ENCODE results near the gene ATP11A. TPM values are rescaled to one million over a fixed set of nuclear protein-coding genes. Genes with fewer than 3 reads are reported as not detected.

The ATP11A gene
- total and polyA plus RNA-seq, 9 of the 15 experiments (the other 6 are each of a cell fraction or from before 2014, with no cell fraction given), result 0.38 to 34.2 (median 4.2) TPM

DNA sequence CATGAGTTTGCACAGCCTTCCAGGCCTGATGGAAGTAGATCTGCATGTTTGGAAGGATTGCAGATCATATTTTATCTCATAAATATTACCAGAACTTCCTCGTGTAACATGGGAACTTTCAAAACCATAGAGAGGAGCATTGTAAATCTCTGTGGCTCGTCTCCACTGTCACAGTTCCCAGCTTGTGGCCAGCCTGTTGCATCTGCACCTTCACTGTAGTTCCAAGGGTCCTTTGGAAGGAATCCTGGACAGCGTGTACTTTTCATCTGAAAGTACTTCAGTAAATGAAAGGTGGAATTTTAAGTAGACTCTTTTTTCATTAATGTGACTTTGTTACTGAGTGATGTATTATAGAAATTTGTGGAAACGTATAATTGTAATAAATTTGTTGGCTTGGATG, 105.4 kb downstream of the ATP11A start:
- Histone ChIP-seq H2AFZ (ENCODE audit: low read depth, low read length) (no peak overlapping the region), H3K27ac (ENCODE audit: extremely low read depth, low read depth, low read length) (no peak overlapping the region), H3K79me2 (ENCODE audit: control insufficient read depth, insufficient read depth, low read length) (no peaks in the 10 kb centered on the region), H3K9me1 (ENCODE audit: control insufficient read depth, insufficient read depth, low read length) (no peaks in the 10 kb centered on the region), H3K36me3 (ENCODE audit: control insufficient read depth, insufficient read depth, low read length) (no peaks in the 10 kb centered on the region; the same call in 2 of the 3 replicates), H3K9ac (ENCODE audit: insufficient read depth in 1 of 2, low read depth in 2 of 2, low read length in 2 of 2) (no peak overlapping the region), H3K9me3 (replicated peaks; ENCODE audit: control insufficient read depth, insufficient read depth, low read depth, low read length) (no peaks in the 10 kb centered on the region), H3K4me1 (replicated peaks in 1 of 2; ENCODE audit: control insufficient read depth in 2 of 2, insufficient read depth in 2 of 2, low read length in 2 of 2) (no peaks in the 10 kb centered on the region; a peak in 2 of 5 replicates), H3K4me3 (no peak overlapping the region), H4K20me1 (replicated peaks; ENCODE audit: control insufficient read depth, insufficient read depth, low read length) (no peaks in the 10 kb centered on the region), H3K4me2 (ENCODE audit: insufficient read depth, low read length) (no peak overlapping the region), H3K27me3 (ENCODE audit: control insufficient read depth in 2 of 2, insufficient read depth in 2 of 2, low read length in 2 of 2) (no peaks in the 10 kb centered on the region)
- FAIRE-seq (no peak), ATAC-seq (no peak), DNase-seq (ENCODE audit: extremely low read depth in 1 of 4, low spot score in 3 of 4) (no peak)
- ChIA-PET CTCF (ENCODE audit: low intra/inter-chr PET ratio) (no interaction called here), POLR2A (interaction anchor here (1.2 kb wide), 1 partner anchor 25 kb away, joined by 3 read pairs; no protein-coding TSS in a partner anchor)
- TF ChIP-seq C11orf30 (IDR thresholded peaks at IDR 0.05; ENCODE audit: low read depth) (no peak), POLR3G (IDR thresholded peaks at IDR 0.05; ENCODE audit: extremely low read depth, insufficient read length, insufficient replicate concordance) (no peak), ZKSCAN1 (IDR thresholded peaks at IDR 0.05; ENCODE audit: low read depth, low read length) (no peak), ZNF699 (CRISPR knock-in tag; IDR thresholded peaks at IDR 0.05; ENCODE audit: insufficient replicate concordance) (no peak), HNRNPK (IDR thresholded peaks at IDR 0.05; ENCODE audit: low read depth, low read length, poor library complexity, severe bottlenecking) (no peak), MLLT1 (IDR thresholded peaks at IDR 0.05) (no peak), MAFG (tag; conservative IDR thresholded peaks at IDR 0.05) (no peak), ELF1 (tag; IDR thresholded peaks at IDR 0.05) (no peak), MEF2D (tag; conservative IDR thresholded peaks at IDR 0.05; ENCODE audit: low read depth) (no peak)
- TF ChIP-seq, protein P1, sequence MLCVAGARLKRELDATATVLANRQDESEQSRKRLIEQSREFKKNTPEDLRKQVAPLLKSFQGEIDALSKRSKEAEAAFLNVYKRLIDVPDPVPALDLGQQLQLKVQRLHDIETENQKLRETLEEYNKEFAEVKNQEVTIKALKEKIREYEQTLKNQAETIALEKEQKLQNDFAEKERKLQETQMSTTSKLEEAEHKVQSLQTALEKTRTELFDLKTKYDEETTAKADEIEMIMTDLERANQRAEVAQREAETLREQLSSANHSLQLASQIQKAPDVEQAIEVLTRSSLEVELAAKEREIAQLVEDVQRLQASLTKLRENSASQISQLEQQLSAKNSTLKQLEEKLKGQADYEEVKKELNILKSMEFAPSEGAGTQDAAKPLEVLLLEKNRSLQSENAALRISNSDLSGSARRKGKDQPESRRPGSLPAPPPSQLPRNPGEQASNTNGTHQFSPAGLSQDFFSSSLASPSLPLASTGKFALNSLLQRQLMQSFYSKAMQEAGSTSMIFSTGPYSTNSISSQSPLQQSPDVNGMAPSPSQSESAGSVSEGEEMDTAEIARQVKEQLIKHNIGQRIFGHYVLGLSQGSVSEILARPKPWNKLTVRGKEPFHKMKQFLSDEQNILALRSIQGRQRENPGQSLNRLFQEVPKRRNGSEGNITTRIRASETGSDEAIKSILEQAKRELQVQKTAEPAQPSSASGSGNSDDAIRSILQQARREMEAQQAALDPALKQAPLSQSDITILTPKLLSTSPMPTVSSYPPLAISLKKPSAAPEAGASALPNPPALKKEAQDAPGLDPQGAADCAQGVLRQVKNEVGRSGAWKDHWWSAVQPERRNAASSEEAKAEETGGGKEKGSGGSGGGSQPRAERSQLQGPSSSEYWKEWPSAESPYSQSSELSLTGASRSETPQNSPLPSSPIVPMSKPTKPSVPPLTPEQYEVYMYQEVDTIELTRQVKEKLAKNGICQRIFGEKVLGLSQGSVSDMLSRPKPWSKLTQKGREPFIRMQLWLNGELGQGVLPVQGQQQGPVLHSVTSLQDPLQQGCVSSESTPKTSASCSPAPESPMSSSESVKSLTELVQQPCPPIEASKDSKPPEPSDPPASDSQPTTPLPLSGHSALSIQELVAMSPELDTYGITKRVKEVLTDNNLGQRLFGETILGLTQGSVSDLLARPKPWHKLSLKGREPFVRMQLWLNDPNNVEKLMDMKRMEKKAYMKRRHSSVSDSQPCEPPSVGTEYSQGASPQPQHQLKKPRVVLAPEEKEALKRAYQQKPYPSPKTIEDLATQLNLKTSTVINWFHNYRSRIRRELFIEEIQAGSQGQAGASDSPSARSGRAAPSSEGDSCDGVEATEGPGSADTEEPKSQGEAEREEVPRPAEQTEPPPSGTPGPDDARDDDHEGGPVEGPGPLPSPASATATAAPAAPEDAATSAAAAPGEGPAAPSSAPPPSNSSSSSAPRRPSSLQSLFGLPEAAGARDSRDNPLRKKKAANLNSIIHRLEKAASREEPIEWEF (CRISPR knock-in tag; IDR thresholded peaks at IDR 0.05), result no peak
- TF ChIP-seq, protein P2, sequence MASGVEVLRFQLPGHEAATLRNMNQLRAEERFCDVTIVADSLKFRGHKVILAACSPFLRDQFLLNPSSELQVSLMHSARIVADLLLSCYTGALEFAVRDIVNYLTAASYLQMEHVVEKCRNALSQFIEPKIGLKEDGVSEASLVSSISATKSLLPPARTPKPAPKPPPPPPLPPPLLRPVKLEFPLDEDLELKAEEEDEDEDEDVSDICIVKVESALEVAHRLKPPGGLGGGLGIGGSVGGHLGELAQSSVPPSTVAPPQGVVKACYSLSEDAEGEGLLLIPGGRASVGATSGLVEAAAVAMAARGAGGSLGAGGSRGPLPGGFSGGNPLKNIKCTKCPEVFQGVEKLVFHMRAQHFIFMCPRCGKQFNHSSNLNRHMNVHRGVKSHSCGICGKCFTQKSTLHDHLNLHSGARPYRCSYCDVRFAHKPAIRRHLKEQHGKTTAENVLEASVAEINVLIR (CRISPR knock-in tag; IDR thresholded peaks at IDR 0.05), result no peak
- intact Hi-C loops (cut with micrococcal nuclease), result no loop called here
- no TSS peak for BruUV-seq (replicated peaks)
- WGBS (ENCODE audit: insufficient coverage, low coverage, missing lambda C conversion rate), result 77% methylated on average over 4 of the region's 4 CpGs
- in situ Hi-C loops (cut with MboI), result no loop called here
